Ectodermal cell (in vitro differentiated cells): ENCODE measurements around the gene DUS2.
"Not testable (repeated sequence)": the region's sequence is repeated elsewhere in the genome, so short reads cannot be mapped to it uniquely, and the experiment has no call there.

Experiments used
- H3K27ac ChIP-seq: 2 replicates; pipeline ENCODE4 v1.7.0; 2013; ENCODE audit warnings: mild to moderate bottlenecking, low read depth, low read length; ENCODE audit not compliant: insufficient read depth, poor library complexity, severe bottlenecking
- H3K27me3 ChIP-seq: 2 replicates; pipeline ENCODE4 v1.7.0; 2013; ENCODE audit warnings: mild to moderate bottlenecking, low read length; ENCODE audit not compliant: insufficient read depth, control insufficient read depth, poor library complexity, severe bottlenecking
- H3K36me3 ChIP-seq: one replicate; pipeline ENCODE4 v1.7.0; 2013; ENCODE audit warnings: low read length; ENCODE audit not compliant: control insufficient read depth, insufficient read depth
- H3K4me1 ChIP-seq: one replicate; pipeline ENCODE4 v1.7.0; 2013; ENCODE audit warnings: low read length; ENCODE audit not compliant: control insufficient read depth, insufficient read depth
- H3K4me3 ChIP-seq: 2 replicates; pipeline ENCODE4 v1.7.0; 2013; ENCODE audit warnings: low read depth, low read length, control low read depth; ENCODE audit not compliant: insufficient read depth
- H3K9me3 ChIP-seq: 2 replicates; pipeline ENCODE4 v1.7.0; 2013; ENCODE audit warnings: mild to moderate bottlenecking, low read length, moderate library complexity; ENCODE audit not compliant: control insufficient read depth
- WGBS, 2 experiments: methylation state at CpG; one replicate each; pipeline ENCODE4 v1.1.7; 2013; ENCODE audit warnings: missing lambda C conversion rate in 2 of 2; 5-methylcytosine and 5-hydroxymethylcytosine counted together

DUS2 gene

GRCh38 chr16:68019167-68019680 lies 3.9 kb upstream of the DUS2 start:
- H3K9me3 ChIP-seq: no peaks in the 10 kb centered on the region
- no peaks in the 10 kb centered on the region for H3K27me3 ChIP-seq
- WGBS, 2 experiments: 85 to 86% methylated on average over 8 of the region's 8 CpGs
- H3K27ac ChIP-seq: no peak overlapping the region
- H3K36me3 ChIP-seq: no peaks in the 10 kb centered on the region
- no peak overlapping the region for H3K4me3 ChIP-seq
- H3K4me1 ChIP-seq: peaks cover 13% of the 10 kb centered on the region

GRCh38 chr16:68021490-68021889 lies 1.6 kb upstream of the DUS2 start:
- H3K36me3 ChIP-seq: no peaks in the 10 kb centered on the region
- no peak overlapping the region for H3K4me3 ChIP-seq
- H3K27ac ChIP-seq: no peak overlapping the region
- peaks cover 15% of the 10 kb centered on the region for H3K4me1 ChIP-seq
- no peaks in the 10 kb centered on the region for H3K27me3 ChIP-seq
- H3K9me3 ChIP-seq: no peaks in the 10 kb centered on the region
- WGBS, 2 experiments: 95 to 96% methylated on average over 10 of the region's 10 CpGs

DNA sequence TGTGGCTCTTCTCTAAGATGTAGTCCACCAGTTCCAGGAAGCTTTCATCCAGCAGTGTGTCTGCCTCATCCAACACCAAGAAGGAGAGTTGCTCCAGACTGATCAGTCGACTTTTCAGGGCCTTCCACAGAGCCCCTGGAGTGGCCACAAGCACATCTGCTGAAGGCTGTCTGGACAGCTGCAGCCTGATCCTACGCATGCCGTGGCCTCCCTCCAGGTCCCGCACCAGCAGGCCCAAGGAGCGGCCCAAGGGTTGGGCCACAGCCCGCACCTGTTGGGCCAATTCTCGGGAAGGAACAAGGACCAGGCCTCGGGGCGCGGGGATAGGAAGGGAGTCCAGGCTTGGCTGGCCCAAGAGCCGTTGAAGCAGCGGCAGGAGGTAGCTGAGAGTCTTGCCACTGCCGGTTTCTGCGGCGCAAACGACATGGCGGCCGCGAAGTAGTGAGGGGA lies 781 bp upstream of the DUS2 start:
- WGBS, 2 experiments: 21 to 22% methylated on average over 19 of the region's 19 CpGs
- peak overlapping the region; percentile 63 for H3K27ac ChIP-seq
- peaks cover 15% of the 10 kb centered on the region for H3K4me1 ChIP-seq

GRCh38 chr16:68028996-68029395 lies 5.9 kb downstream of the DUS2 start:
- WGBS, 2 experiments: 92 to 96% methylated on average over 3 of the region's 3 CpGs
- H3K4me3 ChIP-seq: no peak overlapping the region
- H3K4me1 ChIP-seq: peaks cover 4% of the 10 kb centered on the region
- no peaks in the 10 kb centered on the region for H3K9me3 ChIP-seq
- no peak overlapping the region for H3K27ac ChIP-seq
- H3K27me3 ChIP-seq: no peaks in the 10 kb centered on the region
- H3K36me3 ChIP-seq: no peaks in the 10 kb centered on the region

More for the DNA sequence above, 781 bp upstream of the DUS2 start:
- Histone ChIP-seq H3K4me3 (peak overlapping the region; percentile 100), H3K9me3 (no peaks in the 10 kb centered on the region), H3K36me3 (no peaks in the 10 kb centered on the region), H3K27me3 (no peaks in the 10 kb centered on the region)

- not testable (repeated sequence) for H3K27ac ChIP-seq, H3K27me3 ChIP-seq, H3K4me3 ChIP-seq, H3K4me1 ChIP-seq, H3K9me3 ChIP-seq, H3K36me3 ChIP-seq
- WGBS, 2 experiments: 93 to 96% methylated on average over 6 of the region's 6 CpGs
Measured at GRCh38 chr16:68030108-68030507, 7.0 kb downstream of the DUS2 start.

DNA sequence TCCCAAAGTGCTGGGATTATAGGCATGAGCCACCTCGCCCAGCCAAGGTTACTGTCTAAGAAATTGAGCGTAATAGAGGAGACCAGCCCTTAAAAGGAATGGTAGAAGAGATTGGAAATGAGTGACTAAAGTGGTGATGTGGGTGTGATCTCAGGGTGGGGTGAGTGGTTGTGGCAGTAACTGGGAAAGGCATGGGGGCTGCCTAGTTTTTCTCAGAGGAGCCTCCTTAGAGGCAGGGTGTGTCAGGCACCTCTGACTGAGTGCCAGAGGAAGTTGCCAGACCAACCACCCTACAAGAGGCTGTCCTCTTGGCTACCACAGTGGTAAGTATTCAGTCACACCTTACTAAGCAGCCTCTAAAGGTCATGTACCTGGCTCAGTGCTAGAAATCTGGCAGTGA lies 8.9 kb downstream of the DUS2 start:
- H3K36me3 ChIP-seq: no peaks in the 10 kb centered on the region
- WGBS, 2 experiments: 93 to 95% methylated on average over 2 of the region's 2 CpGs
- H3K4me1 ChIP-seq: no peaks in the 10 kb centered on the region
- no peak overlapping the region for H3K27ac ChIP-seq
- no peak overlapping the region for H3K4me3 ChIP-seq
- no peaks in the 10 kb centered on the region for H3K9me3 ChIP-seq
- no peaks in the 10 kb centered on the region for H3K27me3 ChIP-seq

DNA sequence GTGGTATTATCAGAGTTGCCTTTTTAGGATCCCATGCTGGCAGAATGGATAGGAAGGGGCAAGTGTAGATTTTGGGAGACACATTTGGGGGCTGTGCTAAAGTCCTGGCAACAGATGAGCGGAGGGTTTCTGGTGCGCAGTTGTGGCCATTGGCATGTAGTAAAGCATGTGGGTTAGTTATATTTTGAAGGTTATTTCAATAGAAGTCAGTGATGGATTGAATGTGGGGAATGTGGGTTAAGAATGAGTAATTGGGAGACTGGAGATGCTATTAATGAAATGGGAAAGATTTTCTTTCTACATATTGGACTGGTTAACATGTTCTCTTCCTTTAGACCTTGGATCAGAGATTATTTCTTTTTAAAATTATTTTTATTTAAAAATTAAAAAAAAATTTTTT lies 10.0 kb downstream of the DUS2 start:
- no peak overlapping the region for H3K27ac ChIP-seq
- H3K4me3 ChIP-seq: no peak overlapping the region
- H3K9me3 ChIP-seq: no peaks in the 10 kb centered on the region
- WGBS, 2 experiments: 97 to 100% methylated on average over 2 of the region's 2 CpGs
- H3K36me3 ChIP-seq: no peaks in the 10 kb centered on the region
- H3K27me3 ChIP-seq: no peaks in the 10 kb centered on the region
- H3K4me1 ChIP-seq: no peaks in the 10 kb centered on the region

- WGBS, 2 experiments: 89 to 96% methylated on average over 2 of the region's 2 CpGs
Measured at GRCh38 chr16:68035227-68035626, 12.1 kb downstream of the DUS2 start.

DNA sequence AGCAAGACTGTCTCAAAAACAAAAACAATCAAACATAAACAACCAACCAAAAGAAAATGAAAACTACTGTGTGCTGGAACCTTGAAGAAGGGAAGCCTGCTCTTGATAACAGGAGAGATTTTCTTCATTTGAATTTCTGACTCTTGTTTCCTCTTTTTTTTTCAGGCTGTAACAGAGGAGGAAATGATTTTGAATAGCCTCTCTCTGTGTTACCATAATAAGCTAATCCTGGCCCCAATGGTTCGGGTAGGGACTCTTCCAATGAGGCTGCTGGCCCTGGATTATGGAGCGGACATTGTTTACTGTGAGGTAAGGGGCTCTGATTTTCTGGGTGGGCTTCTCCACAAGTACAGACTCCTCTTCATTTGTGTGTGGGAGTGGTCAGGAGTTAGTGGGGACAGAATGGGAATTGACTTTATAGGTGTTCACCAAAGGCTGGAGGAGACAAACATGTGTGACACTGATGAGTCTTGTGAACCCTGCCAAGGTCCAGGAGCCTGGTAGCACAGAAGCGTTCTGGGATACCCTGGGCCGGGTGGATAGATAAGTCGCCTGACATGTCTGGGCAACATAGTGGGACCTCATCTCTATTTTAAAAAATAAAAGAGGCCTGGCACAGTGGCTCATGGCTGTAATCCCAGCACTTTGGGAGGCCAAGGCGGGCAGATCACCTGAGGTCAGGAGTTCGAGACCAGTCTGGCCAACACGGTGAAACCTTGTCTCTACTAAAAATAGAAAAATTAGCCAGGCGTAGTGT lies 14.9 kb downstream of the DUS2 start:
- H3K27ac ChIP-seq: no peak overlapping the region
- 94 to 96% methylated on average over 9 of the region's 9 CpGs for WGBS, 2 experiments

More at GRCh38 chr16:68035227-68035626, 12.1 kb downstream of the DUS2 start:
- H3K4me1 ChIP-seq: no peaks in the 10 kb centered on the region
- no peaks in the 10 kb centered on the region for H3K27me3 ChIP-seq
- H3K4me3 ChIP-seq: no peak overlapping the region
- no peaks in the 10 kb centered on the region for H3K9me3 ChIP-seq
- H3K36me3 ChIP-seq: no peaks in the 10 kb centered on the region
- H3K27ac ChIP-seq: no peak overlapping the region

GRCh38 chr16:68040506-68041288 lies 17.6 kb downstream of the DUS2 start:
- no peaks in the 10 kb centered on the region for H3K4me1 ChIP-seq
- no peaks in the 10 kb centered on the region for H3K9me3 ChIP-seq
- H3K36me3 ChIP-seq: no peaks in the 10 kb centered on the region
- H3K27me3 ChIP-seq: no peaks in the 10 kb centered on the region
- WGBS, 2 experiments: 71 to 74% methylated on average over 14 of the region's 14 CpGs
- no peak overlapping the region for H3K4me3 ChIP-seq
- no peak overlapping the region for H3K27ac ChIP-seq

More for the DNA sequence above, 14.9 kb downstream of the DUS2 start:
- no peaks in the 10 kb centered on the region for H3K36me3 ChIP-seq
- no peaks in the 10 kb centered on the region for H3K4me1 ChIP-seq
- H3K27me3 ChIP-seq: no peaks in the 10 kb centered on the region
- no peaks in the 10 kb centered on the region for H3K9me3 ChIP-seq
- H3K4me3 ChIP-seq: no peak overlapping the region
